GM19099 (cell line): ENCODE data around the gene EPAS1.

Experiments
- POLR2A ChIP-seq: IDR thresholded peaks from 3 replicates; pipeline ENCODE4 v1.6.1; 2011; ENCODE audit warnings: low read depth; ENCODE audit not compliant: insufficient read length; ENCODE audit errors: extremely low read depth

The EPAS1 gene

DNA sequence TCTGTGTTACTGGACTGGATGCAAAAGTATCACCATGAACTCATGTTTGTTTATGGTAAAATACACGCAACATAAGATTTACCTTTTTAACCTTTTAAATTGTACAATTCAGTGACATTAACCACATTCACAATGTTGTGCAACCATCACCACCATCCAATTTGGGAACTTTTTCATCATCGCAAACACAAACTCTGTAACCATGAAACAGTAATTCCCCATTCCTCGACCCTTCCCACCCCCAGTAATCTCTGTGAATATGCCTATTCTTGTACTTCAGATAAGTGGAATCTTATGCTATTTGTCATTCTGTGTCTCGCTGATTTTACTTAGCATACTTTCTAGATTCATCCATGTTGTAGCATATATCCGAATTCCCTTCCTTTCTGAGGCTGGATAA is 31.1 kb upstream of the EPAS1 start:
- no peak for TF ChIP-seq POLR2A

DNA sequence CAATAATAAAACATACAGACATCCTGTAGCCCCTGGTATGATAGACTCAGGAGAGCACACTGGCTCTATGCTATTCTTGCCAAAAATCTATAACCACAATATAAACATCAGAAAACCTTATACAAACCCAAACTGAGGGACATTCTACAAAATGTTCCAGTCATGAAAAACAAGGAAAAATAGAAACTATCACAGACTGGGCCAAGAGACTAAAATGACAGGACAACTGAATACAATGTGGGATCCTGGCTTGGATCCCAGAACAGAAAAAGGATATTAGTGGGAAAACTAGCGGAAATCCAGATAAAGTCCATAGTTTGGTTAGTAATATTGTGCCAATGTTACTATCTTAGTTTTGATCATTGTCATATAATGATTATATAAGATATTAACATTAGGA is 29.6 kb upstream of the EPAS1 start:
- no peak for TF ChIP-seq POLR2A

DNA sequence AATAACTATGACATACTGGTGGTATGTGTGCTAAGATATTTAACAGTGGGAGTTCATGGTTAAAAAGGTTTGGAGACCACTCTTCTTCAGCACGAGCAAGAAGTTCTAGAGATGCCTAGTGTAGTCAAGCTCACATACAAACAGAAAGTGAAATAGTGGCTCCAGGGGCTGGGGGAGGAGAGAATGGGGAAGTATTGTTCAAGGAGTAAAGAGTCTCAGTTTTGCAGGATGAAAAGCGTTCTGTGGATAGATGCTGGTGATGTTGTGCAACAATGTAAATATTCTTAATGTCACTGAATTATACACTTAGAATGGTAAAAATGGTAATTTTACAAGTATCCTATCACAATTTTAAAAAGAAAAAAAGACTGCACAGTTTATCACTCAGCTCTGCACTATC is 29.0 kb upstream of the EPAS1 start:
- no peak for TF ChIP-seq POLR2A

DNA sequence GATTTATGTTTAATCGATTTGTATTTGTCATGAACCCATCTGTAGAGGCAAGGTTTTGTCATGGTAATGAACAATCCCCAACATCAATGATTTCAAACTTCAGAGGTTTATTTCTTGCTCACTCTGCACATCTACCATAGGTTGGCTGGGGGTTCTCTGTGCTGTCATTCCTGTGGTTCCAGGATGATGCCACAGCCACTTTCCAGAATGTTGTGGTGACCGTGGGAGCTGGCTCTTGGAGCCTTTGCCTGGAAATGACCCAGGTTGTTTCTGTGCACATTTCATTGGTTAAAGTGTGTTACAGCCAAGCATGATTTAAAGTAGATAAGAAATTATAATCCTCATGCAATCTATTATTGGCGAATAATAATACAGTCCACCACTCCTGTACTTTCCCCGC is 28.2 kb upstream of the EPAS1 start:
- no peak for TF ChIP-seq POLR2A

DNA sequence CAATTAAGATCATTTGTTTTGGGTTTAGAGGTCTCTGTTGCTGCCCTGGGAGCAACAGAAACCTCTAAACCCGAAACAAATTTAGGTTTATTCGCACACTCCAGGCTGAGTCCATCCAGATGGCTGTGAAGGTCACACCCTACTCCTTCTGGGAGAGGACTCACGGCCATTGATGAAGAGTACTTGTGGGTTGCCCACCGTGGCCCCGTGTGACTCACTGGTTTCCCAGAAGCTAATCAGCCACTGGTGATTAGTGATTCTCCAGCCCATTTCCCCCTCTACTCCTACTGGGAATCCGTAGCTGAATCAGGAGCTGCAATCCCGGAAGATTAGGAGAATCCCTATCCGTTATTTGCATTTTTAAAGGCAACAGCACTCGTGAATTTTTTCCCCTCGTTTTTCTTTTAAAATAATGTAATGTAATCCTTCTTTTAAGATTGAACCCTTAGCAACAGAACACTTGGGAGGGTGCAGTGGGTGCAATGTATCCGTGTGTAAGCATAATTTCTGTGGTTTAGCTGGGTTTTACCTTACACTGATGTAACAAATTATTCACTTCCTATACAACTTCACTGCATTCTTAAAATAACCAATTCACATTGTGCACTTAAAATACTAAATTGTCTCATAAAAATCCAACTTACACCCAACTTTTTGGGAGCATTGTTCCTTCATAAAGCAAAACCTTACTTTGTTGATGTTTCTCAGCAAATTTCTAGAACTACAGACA is 27.5 kb upstream of the EPAS1 start:
- no peak for TF ChIP-seq POLR2A

DNA sequence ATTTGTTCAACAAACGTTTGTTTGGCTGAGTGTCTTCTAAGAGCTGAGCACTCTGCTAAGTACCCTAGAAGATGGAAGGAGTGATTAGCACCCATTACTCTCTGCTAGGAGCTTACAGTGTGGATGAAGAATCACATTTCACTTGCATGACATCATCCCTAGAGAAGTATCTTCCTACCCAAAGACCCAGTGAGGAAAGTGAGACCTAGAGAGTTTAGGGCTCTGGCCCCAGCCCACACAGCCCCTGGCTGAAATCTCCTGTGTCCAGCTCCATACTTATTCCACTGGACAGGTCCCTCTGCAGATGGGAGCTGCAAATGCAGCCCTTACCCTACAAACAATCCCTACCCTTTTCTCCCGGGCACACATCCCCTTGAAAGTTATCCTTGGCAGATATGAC is 26.8 kb upstream of the EPAS1 start:
- no peak for TF ChIP-seq POLR2A

DNA sequence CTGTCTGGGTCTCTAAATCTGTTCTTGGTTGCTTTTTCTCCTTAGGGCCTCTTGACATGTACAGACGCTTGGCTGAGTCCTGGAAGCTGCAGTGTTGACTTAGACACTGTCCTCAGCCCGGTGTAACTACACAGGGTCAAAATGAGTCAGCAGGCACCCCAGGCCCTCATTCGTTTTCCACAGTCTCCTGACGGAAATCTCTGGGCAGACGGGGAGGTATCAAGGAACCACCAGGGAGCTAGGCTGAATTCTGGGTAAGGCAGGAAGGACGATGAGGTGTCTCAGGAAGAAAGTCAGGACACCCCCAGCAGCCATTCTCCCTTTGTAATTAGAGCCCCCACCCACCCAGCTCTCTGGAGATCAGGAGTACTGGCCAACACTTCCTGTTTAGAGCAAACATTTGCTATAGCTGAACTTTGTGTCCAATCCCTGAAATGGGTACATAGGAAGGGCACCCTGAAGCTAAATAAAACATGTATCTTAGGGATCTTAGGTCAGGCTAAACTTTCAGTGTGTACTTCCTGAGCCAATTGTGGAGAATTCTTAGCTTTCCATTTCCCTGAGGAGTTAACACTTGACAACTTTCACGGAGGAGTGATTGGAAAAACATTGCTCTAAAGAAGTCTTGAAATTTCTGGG is 23.9 kb upstream of the EPAS1 start:
- TF ChIP-seq POLR2A, result no peak

DNA sequence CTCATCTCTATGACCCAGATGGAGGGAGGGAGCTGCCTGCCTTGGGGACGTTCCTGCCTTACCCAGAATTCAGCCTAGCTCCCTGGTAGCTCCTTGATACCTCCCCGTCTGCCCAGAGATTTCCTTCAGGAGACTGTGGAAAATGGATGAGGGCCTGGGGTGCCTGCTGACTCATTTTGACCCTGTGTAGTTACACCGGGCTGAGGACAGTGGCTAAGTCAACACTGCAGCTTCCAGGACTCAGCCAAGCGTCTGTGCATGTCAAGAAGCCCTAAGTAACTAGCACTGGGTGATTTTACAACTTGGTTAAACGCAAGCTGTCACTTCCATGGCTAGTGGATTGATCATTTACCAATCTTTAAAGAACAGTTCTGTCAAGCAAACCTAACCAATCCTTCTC is 23.3 kb upstream of the EPAS1 start:
- no peak for TF ChIP-seq POLR2A

DNA sequence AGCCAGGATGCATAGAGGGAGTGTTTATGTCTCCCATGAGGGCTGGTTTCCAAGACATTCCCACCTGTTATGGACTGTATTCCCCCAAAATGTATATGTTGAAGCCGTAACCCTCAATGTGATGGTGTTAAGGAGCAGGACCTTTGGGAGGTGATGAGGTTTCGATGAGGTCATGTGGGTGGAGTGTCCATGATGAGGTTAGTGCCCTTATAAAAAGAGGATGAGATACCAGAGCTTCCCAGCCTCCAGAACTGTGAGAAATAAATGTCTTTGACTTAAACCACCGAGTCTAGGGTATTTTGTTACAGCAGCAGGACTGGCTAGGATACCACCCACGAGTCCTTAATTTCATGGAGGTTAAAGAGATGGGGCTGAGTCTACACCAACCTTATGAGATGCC is 22.6 kb upstream of the EPAS1 start:
- no peak for TF ChIP-seq POLR2A

DNA sequence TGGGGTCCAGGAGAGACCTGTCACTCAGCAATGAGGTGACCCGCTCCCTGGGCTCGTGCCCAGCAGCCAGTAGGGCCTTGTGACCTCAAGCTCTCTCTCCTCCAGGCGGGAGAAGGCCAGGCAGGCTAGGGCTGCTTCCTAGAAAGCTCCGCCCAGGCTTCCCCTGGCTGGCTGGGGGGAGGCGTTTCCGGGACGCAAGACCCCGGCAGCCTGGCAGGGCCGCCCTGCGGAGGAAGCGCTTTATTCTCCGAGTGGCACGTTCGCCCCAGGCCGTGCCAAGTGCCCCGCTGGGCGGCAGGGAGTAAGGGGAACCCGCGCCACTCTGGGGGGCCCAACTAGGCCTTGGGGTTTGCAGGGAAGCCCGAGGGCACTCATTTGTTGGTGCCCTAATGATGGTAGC is 21.2 kb upstream of the EPAS1 start:
- no peak for TF ChIP-seq POLR2A

DNA sequence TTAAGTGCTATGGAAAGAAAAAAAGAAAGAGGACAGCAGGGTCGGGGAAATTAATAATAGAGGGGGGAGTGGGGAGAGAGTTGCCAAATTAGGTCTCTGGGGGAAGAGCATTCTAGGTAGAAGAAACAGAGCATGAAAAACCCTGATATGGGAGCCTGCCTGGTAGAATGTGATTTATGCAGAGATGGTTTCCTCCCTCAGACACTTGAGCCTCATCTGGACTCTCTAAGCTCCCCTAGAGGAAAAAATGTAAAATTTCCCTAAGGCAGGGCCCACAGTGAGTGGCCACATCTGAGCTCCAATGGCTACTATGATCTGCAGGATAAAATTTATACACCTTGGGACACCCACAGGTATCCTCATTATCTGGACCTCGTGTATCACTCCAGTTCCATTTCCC is 20.6 kb upstream of the EPAS1 start:
- no peak for TF ChIP-seq POLR2A

DNA sequence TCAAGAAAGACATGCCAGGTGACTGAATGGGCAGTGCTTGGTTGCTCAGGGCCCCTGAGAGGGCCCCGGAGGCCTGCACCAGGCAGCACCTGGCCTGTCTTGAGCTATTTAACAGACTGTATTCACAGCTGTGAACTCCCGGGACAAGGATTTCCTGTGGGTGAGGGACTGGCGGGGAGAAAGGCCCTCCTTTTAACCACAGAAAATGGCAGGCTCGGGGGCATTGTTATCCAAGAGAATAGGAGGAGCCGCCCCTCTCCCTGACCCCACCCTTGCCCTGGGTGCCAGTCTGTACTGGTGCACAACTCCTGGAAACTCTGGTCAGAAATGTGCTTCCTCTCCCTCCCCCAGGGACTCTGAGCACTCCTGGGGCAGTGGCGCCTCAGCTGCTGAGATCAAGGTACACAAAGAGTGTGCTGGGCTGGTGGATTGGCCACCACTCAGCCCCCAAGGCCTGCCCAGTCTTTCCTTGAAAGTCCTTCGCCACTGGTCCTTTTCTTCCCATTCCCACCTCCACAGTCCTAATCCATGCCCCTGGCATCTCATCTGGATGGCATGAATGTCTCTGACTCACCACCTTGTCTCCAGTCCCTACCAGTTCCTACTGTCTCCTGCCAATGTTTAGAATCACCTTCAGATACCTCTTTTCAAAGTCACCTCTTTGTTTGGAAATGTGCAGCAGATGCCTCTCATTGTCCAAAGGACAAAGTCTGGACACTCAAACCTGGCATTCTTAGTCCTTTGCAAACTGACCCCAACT is 19.6 kb upstream of the EPAS1 start:
- no peak for TF ChIP-seq POLR2A

DNA sequence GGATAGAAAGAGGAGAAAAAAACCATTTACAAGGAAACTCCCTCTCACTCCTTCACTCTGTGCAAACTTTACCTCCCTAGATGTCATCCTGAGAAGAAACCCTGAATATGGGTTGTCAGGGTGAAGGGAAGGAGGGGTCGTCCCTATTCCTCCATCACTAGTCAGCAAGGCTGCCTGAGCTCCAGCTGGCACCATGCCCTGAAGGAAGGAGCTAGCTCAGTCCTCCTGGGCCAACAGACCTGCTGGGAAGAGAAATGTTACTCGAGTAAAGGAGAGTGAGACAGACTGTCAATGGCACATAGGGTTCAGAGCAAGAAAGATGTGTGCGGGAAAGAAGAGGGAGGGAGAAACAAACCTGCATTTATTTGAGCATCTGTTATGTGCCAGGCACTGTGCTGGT is 18.3 kb upstream of the EPAS1 start:
- no peak for TF ChIP-seq POLR2A

DNA sequence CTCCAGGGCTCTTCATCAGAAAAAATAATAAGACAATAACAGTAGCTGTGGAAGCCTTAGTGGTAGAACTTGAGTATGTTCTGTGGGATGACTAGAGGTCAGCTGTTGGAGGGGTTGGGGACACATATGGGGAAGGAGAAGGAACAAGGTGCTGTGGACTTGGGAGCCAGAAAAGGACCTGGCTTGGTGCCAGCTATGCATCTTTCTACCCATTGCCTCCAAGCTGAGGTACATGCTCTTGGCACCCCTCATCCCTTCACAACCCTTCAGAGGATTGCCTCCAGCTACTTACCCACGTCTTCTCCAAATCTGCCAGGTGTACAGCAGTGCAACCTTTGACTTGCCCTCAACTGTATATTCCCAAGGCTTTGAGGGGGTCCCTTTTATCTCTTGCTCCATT is 15.3 kb upstream of the EPAS1 start:
- no peak for TF ChIP-seq POLR2A

DNA sequence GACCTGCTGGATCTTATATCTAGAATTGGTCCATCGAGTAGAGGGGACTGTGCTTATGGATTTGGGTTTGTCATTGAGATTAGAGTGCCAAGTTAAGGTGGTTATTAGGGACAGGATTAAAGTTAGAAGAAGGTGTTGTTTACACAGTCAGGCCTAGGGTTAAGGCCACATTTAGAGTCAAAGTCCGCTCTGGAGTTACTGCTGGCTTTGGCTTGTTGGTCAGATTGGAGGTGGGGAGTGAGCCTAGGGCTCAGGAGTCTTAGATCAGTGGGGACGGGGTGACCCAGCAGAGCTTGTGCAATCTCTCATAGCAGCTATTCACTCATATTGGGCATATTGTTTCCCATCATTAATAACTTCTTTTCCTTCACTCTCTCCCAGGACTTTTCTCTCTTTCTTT is 13.5 kb upstream of the EPAS1 start:
- TF ChIP-seq POLR2A, result no peak

DNA sequence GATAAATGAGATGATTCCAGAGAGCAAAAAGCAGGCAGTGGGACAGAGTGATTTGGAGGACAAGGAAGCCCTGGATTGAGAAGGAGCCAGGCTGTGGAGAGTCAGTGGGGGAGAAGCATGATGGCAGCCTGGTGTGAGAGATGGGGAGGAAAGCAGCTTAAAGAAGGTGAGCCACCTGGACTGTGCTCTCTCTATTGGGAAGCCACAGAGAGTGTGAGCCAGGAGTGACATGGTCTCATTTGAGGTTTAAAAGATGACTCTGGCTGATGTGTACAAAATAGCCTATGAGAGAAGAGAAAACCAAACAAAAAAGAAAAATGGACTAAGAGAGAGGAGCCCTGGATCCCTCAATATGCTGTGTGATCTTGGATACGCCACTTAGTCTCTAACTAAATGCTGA is 12.9 kb upstream of the EPAS1 start:
- no peak for TF ChIP-seq POLR2A
